Kidney (tissue), 14 donors: ENCODE results near the gene HPF1. TPM values are rescaled to one million over a fixed set of nuclear protein-coding genes. Genes with fewer than 3 reads are reported as not detected.

Experiments
- DNase-seq, 5 donors: peaks; one replicate each; pipeline ENCODE4 v3.0.0-alpha.2; 2013 to 2020
- FAIRE-seq: peaks from 2 replicates; lab custom pipeline; 2012; peaks lifted over from hg19 to GRCh38; lab: Jason Lieb, UNC
- H3K27ac ChIP-seq, 2 donors: one replicate each; pipeline ENCODE4 v1.7.0; 2013; ENCODE audit warnings: low read depth in 2 of 2, low read length in 2 of 2, inconsistent platforms in 1 of 2
- H3K27me3 ChIP-seq: one replicate; pipeline ENCODE4 v1.7.1; 2013; ENCODE audit warnings: low read length, inconsistent platforms; ENCODE audit not compliant: control insufficient read depth, insufficient read depth
- H3K36me3 ChIP-seq, 3 donors: one replicate each; pipeline versions ENCODE4 v1.7.0 to v1.7.1; 2013; ENCODE audit warnings: low read length in 3 of 3, control low read depth in 1 of 3, inconsistent platforms in 1 of 3; ENCODE audit not compliant: insufficient read depth in 3 of 3, control insufficient read depth in 2 of 3
- H3K4me1 ChIP-seq, 3 donors: one replicate each; pipeline versions ENCODE4 v1.7.0 to v1.7.1; 2013; ENCODE audit warnings: low read length in 3 of 3, inconsistent platforms in 1 of 3, low read depth in 1 of 3; ENCODE audit not compliant: control insufficient read depth in 2 of 3, insufficient read depth in 2 of 3
- H3K4me3 ChIP-seq, 3 donors: one replicate each; pipeline versions ENCODE4 v1.7.0 to v1.8.1; 2013; ENCODE audit warnings: low read length in 3 of 3, control low read depth in 1 of 3, inconsistent platforms in 1 of 3
- H3K9ac ChIP-seq, 3 donors: one replicate each; pipeline versions ENCODE4 v1.7.0 to v1.7.1; 2013; ENCODE audit warnings: low read length in 3 of 3, control low read depth in 1 of 3, inconsistent platforms in 1 of 3
- H3K9me3 ChIP-seq, 3 donors: one replicate each; pipeline versions ENCODE4 v1.7.0 to v1.7.1; 2013; ENCODE audit warnings: low read length in 3 of 3, control low read depth in 1 of 3, inconsistent platforms in 1 of 3; ENCODE audit not compliant: control insufficient read depth in 2 of 3, insufficient read depth in 1 of 3
- intact Hi-C: fragments of 100-400 bp; cut with DNase I; formaldehyde crosslinking; loops from one replicate; pipeline ENCODE4 v1.11.1; 2022
- polyA plus RNA-seq: library from polyadenylated mRNA; stranded (reverse); fragments of 350-450 nt; fragmentation: Illumina TruSeq; extraction: RNeasy Lipid Tissue Mini Kit (QIAGEN cat#74804); gene quantifications from one replicate; pipeline ENCODE4 v1.2.3, GENCODE V29; 2014; ENCODE audit warnings: low read depth, low replicate concordance; ENCODE audit not compliant: insufficient read depth
- total RNA-seq: library from RNA; stranded (reverse); fragmentation: NEBNext Ultra II Directional; extraction: Animal tissue kit (Norgen Biotek cat#: 25700); gene quantifications from one replicate; pipeline ENCODE4 v1.2.1, GENCODE V29; 2021
- TF ChIP-seq, protein P1 (sequence below): IDR thresholded peaks from 3 replicates; pipeline ENCODE4 v1.5.1; 2012; ENCODE audit warnings: mild to moderate bottlenecking, moderate library complexity, borderline replicate concordance; ENCODE audit not compliant: insufficient read depth; ENCODE audit errors: extremely low read depth
- donor health status: control.
- donor health status: control.
- donor health status: control.
- donor health status: control.
- donor health status: control.
- donor health status: DM: yes; HTN: yes; CAD: no.
- donor health status: Normal renal cell carcinoma (clear cell type).

The HPF1 gene
- total and polyA plus RNA-seq, 2 donors from 2014 or later, result 21.9 to 27.6 TPM

DNA sequence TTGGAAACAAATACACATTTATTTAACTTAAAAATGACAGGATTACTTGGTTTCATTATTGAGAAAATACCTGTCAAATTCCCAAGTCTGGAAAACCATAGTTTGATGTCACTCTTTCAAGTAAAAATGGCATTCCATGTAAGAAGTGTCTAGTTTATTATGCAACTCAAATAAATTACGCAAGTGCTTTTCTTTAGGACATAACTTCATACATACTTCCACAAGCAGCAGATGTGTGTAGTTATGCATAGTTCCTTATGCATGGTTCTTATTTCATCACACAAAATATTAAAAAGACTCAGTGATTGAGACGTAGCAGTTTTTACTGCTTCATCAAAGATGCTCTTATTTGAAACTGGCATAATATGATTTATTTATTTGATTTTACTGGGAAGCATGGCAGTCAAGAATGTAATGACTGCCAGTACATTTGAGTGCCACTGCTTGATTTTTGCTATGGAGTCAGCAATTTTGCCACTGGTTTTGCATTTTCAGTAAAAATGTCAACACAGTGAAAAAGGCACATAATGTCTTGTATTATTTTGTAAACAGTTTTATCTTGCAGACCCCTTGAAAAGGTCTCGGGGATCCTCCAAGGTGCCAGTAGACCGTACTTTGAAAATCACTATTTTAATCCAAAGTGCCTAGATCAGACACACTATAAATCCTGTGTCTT is 75.2 kb downstream of the HPF1 start:
- H3K4me1 ChIP-seq, result no peaks in the 10 kb centered on the region
- H3K27me3 ChIP-seq, result no peaks in the 10 kb centered on the region
- no peak overlapping the region for H3K27ac ChIP-seq
- FAIRE-seq, result no peak
- no peak for DNase-seq
- no peak overlapping the region for H3K9ac ChIP-seq
- peaks cover 0 to 4% (median 0%) of the 10 kb centered on the region in 3 donors for H3K36me3 ChIP-seq
- TF ChIP-seq, protein P1, sequence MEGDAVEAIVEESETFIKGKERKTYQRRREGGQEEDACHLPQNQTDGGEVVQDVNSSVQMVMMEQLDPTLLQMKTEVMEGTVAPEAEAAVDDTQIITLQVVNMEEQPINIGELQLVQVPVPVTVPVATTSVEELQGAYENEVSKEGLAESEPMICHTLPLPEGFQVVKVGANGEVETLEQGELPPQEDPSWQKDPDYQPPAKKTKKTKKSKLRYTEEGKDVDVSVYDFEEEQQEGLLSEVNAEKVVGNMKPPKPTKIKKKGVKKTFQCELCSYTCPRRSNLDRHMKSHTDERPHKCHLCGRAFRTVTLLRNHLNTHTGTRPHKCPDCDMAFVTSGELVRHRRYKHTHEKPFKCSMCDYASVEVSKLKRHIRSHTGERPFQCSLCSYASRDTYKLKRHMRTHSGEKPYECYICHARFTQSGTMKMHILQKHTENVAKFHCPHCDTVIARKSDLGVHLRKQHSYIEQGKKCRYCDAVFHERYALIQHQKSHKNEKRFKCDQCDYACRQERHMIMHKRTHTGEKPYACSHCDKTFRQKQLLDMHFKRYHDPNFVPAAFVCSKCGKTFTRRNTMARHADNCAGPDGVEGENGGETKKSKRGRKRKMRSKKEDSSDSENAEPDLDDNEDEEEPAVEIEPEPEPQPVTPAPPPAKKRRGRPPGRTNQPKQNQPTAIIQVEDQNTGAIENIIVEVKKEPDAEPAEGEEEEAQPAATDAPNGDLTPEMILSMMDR, result no peak
- H3K4me3 ChIP-seq, result no peak overlapping the region
- no peaks in the 10 kb centered on the region for H3K9me3 ChIP-seq
- intact Hi-C loops, result no loop called here

Other genes starting within 250 kb of the HPF1 start
- gene NEK1, start 145.4 kb downstream of the HPF1 start, total RNA-seq, result 15.3 TPM
- gene NEK1, start 145.4 kb downstream of the HPF1 start, polyA plus RNA-seq, result 5.6 TPM
- 70.2 TPM for gene CLCN3, start 137.4 kb downstream of the HPF1 start, total RNA-seq
- 16.6 TPM for gene CLCN3, start 137.4 kb downstream of the HPF1 start, polyA plus RNA-seq